M059J (cell line): ENCODE results near the gene DHODH. TPM values are rescaled to one million over a fixed set of nuclear protein-coding genes. Genes with fewer than 3 reads are reported as not detected.
"Not testable (repeated sequence)": the region's sequence is repeated elsewhere in the genome, so short reads cannot be mapped to it uniquely, and the experiment has no call there.

Source experiments
- DNase-seq: peaks from one replicate; pipeline ENCODE4 v3.0.0-alpha.2; 2012; ENCODE audit warnings: low read depth
- total RNA-seq: library from RNA; depleted of rRNA; stranded (reverse); fragments of >200 nt; shearing (Covaris generic); gene quantifications from 2 replicates; pipeline ENCODE4 v1.2.3, GENCODE V29; 2014; rRNA removed

The DHODH gene
- total RNA-seq = 5.3 and 5.7 TPM in 2 replicates

GRCh38 chr16:72008424-72009216 is at the start of gene DHODH:
TSS of gene DHODH (plus strand) at chr16:72008744. CDS start at chr16:72008765, 21 bp downstream.
- peak; percentile 98 for DNase-seq

- DNase-seq = peak; percentile 85
Measured at GRCh38 chr16:71961066-71962039, 47.2 kb upstream of the DHODH start.

- no peak for DNase-seq
Measured at GRCh38 chr16:71963125-71963875, 45.2 kb upstream of the DHODH start.

- no peak for DNase-seq
Measured at GRCh38 chr16:71965223-71965622, 43.3 kb upstream of the DHODH start.

GRCh38 chr16:71966932-71967331 is 41.6 kb upstream of the DHODH start:
- DNase-seq = no peak

- DNase-seq = no peak
Measured at GRCh38 chr16:71969353-71969752, 39.2 kb upstream of the DHODH start.

GRCh38 chr16:71971571-71971970 is 37.0 kb upstream of the DHODH start:
- DNase-seq = no peak

- no peak for DNase-seq
Measured at GRCh38 chr16:71972356-71972755, 36.2 kb upstream of the DHODH start.

GRCh38 chr16:71973001-71973400 is 35.5 kb upstream of the DHODH start:
- DNase-seq = no peak

GRCh38 chr16:71974068-71974818 is 34.3 kb upstream of the DHODH start:
- DNase-seq = peak; percentile 15

- no peak for DNase-seq
Measured at GRCh38 chr16:71985262-71985974, 23.1 kb upstream of the DHODH start.

- DNase-seq = no peak
Measured at GRCh38 chr16:71986131-71986530, 22.4 kb upstream of the DHODH start.

- DNase-seq = no peak
Measured at GRCh38 chr16:71995038-71995437, 13.5 kb upstream of the DHODH start.

GRCh38 chr16:71997578-71997977 is 11.0 kb upstream of the DHODH start:
- DNase-seq = not testable (repeated sequence)

- DNase-seq = no peak
Measured at GRCh38 chr16:72001180-72001874, 7.2 kb upstream of the DHODH start.

GRCh38 chr16:72002619-72003018 is 5.9 kb upstream of the DHODH start:
- DNase-seq = no peak

GRCh38 chr16:72008065-72008423 is 500 bp upstream of the DHODH start:
- DNase-seq = not testable (repeated sequence)

GRCh38 chr16:72009779-72010178 is 1.2 kb downstream of the DHODH start:
- DNase-seq = no peak

- no peak for DNase-seq
Measured at GRCh38 chr16:72012607-72013006, 4.1 kb downstream of the DHODH start.

- peak; percentile 69 for DNase-seq
Measured at GRCh38 chr16:72013389-72013788, 4.8 kb downstream of the DHODH start.
